ENCODE data around the gene PROKR2. TPM values are rescaled to one million over a fixed set of nuclear protein-coding genes. Genes with fewer than 3 reads are reported as not detected.

PROKR2 gene
- total RNA-seq, 1 experiment from 2014 or later, result 1.2 TPM

- DNase-seq, result peak; percentile 78
- Histone ChIP-seq H3K27me3 (ENCODE audit: control insufficient read depth, insufficient read depth, low read length) (peaks cover 50% of the 10 kb centered on the region), H3K36me3 (replicated peaks; ENCODE audit: control insufficient read depth, insufficient read depth, low read length) (no peaks in the 10 kb centered on the region), H3K4me3 (ENCODE audit: insufficient read depth, low read depth, low read length) (peak overlapping the region; percentile 72)
These were observed 957 bp downstream of the PROKR2 start for GRCh38 chr20:5315807-5316187.

DNA sequence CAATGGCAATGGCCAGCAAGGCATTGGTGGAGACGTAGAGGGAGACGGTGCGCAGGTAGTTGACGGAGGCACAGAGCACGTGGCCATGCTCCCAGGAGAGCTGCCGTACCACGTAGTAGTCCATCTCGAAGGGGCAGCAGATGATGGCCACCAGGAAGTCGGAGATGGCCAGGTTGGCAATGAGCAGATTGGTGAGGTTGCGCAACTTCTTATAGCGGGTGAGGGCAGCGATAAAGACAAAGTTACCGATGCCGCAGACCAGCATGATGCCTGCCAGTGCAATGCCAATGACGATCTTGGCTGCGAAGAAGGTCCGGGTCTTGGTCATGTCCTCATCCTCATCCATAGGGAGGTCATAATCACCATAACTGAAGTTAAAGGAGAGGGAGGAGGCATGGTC, 2.8 kb downstream of the PROKR2 start:
- Histone ChIP-seq H3K27me3 (ENCODE audit: control insufficient read depth, insufficient read depth, low read length) (peaks cover 50% of the 10 kb centered on the region), H3K4me3 (ENCODE audit: insufficient read depth, low read depth, low read length) (no peak overlapping the region), H3K36me3 (replicated peaks; ENCODE audit: control insufficient read depth, insufficient read depth, low read length) (no peaks in the 10 kb centered on the region)
- no peak for DNase-seq

DNA sequence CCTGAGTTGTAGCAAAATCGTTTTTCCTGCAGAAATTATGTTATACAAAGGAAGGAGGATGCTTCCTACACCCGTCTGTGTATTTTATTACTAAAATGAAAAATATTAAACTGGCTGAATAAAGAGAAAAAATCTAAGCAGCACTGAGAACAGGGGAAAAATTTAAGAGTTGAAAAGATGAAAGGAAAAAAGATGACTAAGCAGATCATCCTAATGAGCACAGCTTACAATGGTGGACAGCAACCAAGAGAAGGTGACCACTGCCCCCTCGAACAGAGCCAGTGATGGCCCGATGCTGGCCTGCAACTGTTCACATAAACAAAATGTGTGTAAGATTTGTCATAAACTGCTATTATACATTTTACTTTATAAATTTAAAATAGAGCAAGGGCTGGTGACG, 4.2 kb downstream of the PROKR2 start:
- no peak overlapping the region for H3K4me3 ChIP-seq (ENCODE audit: insufficient read depth, low read depth, low read length)
- no peaks in the 10 kb centered on the region for H3K36me3 ChIP-seq (replicated peaks; ENCODE audit: control insufficient read depth, insufficient read depth, low read length)
- peaks cover 36% of the 10 kb centered on the region for H3K27me3 ChIP-seq (ENCODE audit: control insufficient read depth, insufficient read depth, low read length)
- no peak for DNase-seq

- DNase-seq, result no peak
- Histone ChIP-seq H3K36me3 (replicated peaks; ENCODE audit: control insufficient read depth, insufficient read depth, low read length) (no peaks in the 10 kb centered on the region), H3K27me3 (ENCODE audit: control insufficient read depth, insufficient read depth, low read length) (peaks cover 10% of the 10 kb centered on the region), H3K4me3 (ENCODE audit: insufficient read depth, low read depth, low read length) (no peak overlapping the region)
These were observed 6.8 kb downstream of the PROKR2 start for GRCh38 chr20:5309971-5310370.

- no peak overlapping the region for H3K4me3 ChIP-seq (ENCODE audit: insufficient read depth, low read depth, low read length)
- no peaks in the 10 kb centered on the region; the same call in 1 of the 2 replicates for H3K36me3 ChIP-seq (replicated peaks; ENCODE audit: control insufficient read depth, insufficient read depth, low read length)
- DNase-seq, result no peak
- no peaks in the 10 kb centered on the region for H3K27me3 ChIP-seq (ENCODE audit: control insufficient read depth, insufficient read depth, low read length)
These were observed 17.9 kb downstream of the PROKR2 start for GRCh38 chr20:5298811-5299210.

DNA sequence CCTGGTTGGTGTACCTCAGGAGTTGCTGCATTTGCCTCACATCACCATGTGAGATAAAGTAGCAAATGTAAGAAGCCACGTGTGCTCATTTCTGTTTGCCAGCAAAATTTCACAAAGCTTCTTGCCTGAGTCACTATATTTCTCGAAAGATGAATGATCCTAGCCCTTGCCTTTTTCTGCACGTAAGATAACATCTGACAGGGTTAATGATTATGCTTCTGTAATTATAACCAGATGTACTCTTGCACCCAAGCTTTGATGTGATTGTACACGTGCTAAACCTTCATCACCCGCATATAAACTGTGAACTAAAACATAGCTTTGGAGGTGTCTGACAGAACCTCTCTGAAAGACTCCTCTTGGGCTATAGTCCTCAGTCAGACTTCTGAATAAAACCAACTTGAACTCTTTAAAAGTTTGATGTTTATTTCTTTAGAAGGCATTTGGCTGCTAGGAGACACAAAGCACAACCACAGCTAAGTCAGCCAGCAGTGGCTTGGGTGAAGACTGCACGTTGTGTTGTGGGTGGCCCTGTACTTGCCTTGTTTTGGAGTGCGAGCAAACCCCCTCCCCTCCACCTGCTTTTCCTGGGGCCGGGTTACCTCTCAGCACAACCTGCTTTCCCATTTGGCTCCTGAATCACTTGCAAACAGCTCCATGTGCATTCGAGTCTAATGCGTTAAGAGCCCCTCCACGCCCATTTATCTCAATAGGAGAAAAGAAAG, 19.3 kb downstream of the PROKR2 start:
- H3K27me3 ChIP-seq (ENCODE audit: control insufficient read depth, insufficient read depth, low read length), result no peaks in the 10 kb centered on the region
- no peak overlapping the region for H3K4me3 ChIP-seq (ENCODE audit: insufficient read depth, low read depth, low read length)
- DNase-seq, result peak; percentile 37
- no peaks in the 10 kb centered on the region; the same call in 1 of the 2 replicates for H3K36me3 ChIP-seq (replicated peaks; ENCODE audit: control insufficient read depth, insufficient read depth, low read length)

DNA sequence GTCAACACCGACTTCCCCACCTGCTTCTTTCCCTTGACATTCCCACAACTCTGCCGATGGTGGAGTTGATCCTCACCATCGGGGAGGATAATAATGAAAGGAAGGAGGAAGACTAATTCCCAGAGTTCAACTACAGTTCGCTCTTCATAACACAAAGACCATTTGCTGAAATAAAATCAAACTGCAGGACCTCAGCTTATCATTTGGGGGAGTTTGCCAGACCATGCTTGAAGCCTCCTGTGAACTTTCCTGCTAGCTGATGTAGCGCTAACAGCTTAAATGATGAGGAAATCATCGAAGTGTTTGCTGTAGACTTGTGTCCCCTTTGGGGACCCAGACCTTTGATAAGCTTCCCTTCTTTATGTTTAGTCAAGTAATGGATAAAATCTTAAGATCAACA, 26.2 kb downstream of the PROKR2 start:
- no peaks in the 10 kb centered on the region for H3K36me3 ChIP-seq (replicated peaks; ENCODE audit: control insufficient read depth, insufficient read depth, low read length)
- H3K27me3 ChIP-seq (ENCODE audit: control insufficient read depth, insufficient read depth, low read length), result no peaks in the 10 kb centered on the region
- DNase-seq, result no peak
- no peak overlapping the region for H3K4me3 ChIP-seq (ENCODE audit: insufficient read depth, low read depth, low read length)

DNA sequence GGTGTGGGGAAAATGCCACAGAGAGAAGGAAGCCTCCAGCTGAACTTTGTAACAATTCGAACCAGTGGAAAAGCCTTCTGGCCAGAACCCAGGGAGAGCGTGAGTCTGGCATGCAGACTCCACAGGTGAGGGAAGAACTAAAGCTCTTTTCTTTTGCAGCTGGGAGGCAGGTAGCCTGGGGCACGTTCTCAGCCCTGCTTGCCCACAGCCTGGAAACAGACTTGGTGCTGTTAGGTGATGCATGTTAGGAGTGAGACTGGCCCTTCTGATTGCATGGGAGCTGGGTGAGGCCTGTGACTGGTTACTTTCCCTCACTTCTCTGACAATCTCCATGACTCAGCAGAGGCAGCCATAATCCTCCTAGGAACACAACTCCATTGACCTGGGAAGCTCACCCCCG, 34.2 kb downstream of the PROKR2 start:
- Histone ChIP-seq H3K27me3 (ENCODE audit: control insufficient read depth, insufficient read depth, low read length) (no peaks in the 10 kb centered on the region), H3K36me3 (replicated peaks; ENCODE audit: control insufficient read depth, insufficient read depth, low read length) (no peaks in the 10 kb centered on the region), H3K4me3 (ENCODE audit: insufficient read depth, low read depth, low read length) (no peak overlapping the region)
- DNase-seq, result no peak

DNA sequence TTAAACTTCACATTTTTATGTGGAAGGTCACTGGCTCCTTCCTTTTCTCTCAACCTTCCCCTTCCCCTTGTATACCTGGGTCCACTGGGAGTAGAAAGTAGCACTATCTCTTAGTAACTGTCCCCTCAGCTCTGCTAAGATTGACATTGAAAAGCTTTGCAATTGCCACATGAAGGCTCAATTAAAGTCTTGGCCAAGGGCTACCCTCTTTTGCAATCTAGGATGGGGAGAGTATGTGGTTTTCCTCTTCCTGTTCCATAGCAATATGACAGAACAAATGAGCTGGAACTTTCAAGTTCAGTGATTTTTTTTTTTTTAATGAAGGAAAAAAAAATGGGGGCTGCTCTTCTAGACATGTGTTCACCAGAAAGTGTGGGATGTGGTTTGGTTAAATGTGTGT, 37.1 kb downstream of the PROKR2 start:
- Histone ChIP-seq H3K27me3 (ENCODE audit: control insufficient read depth, insufficient read depth, low read length) (no peaks in the 10 kb centered on the region), H3K4me3 (ENCODE audit: insufficient read depth, low read depth, low read length) (no peak overlapping the region), H3K36me3 (replicated peaks; ENCODE audit: control insufficient read depth, insufficient read depth, low read length) (no peaks in the 10 kb centered on the region)
- no peak for DNase-seq

DNA sequence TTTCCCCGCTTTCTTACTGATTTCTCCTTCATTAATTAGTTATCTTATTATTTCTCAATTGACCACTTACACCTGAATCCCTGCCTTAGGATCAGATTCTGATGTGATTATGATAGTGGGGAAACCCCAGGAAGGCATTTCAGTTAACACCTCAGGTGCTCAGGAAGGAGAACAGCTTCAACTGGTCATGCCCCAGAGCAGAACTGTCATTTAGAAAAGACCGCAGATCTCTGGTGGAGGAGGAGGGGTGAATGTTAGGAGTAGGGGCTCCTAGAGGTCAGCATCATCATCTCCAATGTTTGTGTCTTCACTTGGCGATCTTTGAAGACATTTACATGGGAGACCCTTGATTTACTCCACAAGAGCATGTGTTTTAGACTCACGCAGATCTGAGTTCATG, 44.5 kb downstream of the PROKR2 start:
- Histone ChIP-seq H3K4me3 (ENCODE audit: insufficient read depth, low read depth, low read length) (no peak overlapping the region), H3K27me3 (ENCODE audit: control insufficient read depth, insufficient read depth, low read length) (no peaks in the 10 kb centered on the region), H3K36me3 (replicated peaks; ENCODE audit: control insufficient read depth, insufficient read depth, low read length) (no peaks in the 10 kb centered on the region)
- DNase-seq, result no peak

- Histone ChIP-seq H3K4me3 (ENCODE audit: insufficient read depth, low read depth, low read length) (no peak overlapping the region), H3K36me3 (replicated peaks; ENCODE audit: control insufficient read depth, insufficient read depth, low read length) (no peaks in the 10 kb centered on the region), H3K27me3 (ENCODE audit: control insufficient read depth, insufficient read depth, low read length) (no peaks in the 10 kb centered on the region)
- DNase-seq, result peak; percentile 41
These were observed 46.2 kb downstream of the PROKR2 start for GRCh38 chr20:5270603-5271002.

GRCh38 chr20:5268449-5268848, 48.3 kb downstream of the PROKR2 start:
- H3K36me3 ChIP-seq (replicated peaks; ENCODE audit: control insufficient read depth, insufficient read depth, low read length), result no peaks in the 10 kb centered on the region
- no peak overlapping the region for H3K4me3 ChIP-seq (ENCODE audit: insufficient read depth, low read depth, low read length)
- H3K27me3 ChIP-seq (ENCODE audit: control insufficient read depth, insufficient read depth, low read length), result no peaks in the 10 kb centered on the region
- no peak for DNase-seq

- Histone ChIP-seq H3K4me3 (ENCODE audit: insufficient read depth, low read depth, low read length) (no peak overlapping the region), H3K27me3 (ENCODE audit: control insufficient read depth, insufficient read depth, low read length) (no peaks in the 10 kb centered on the region), H3K36me3 (replicated peaks; ENCODE audit: control insufficient read depth, insufficient read depth, low read length) (no peaks in the 10 kb centered on the region)
- no peak for DNase-seq
These were observed 49.7 kb downstream of the PROKR2 start for GRCh38 chr20:5267092-5267491.
